OCI-M1 (cell line): ENCODE data around the gene STX12.
A peak's percentile ranks its signal among the peaks of the same experiment; 100 is the strongest.
"Not testable (repeated sequence)": the region's sequence is repeated elsewhere in the genome, so short reads cannot be mapped to it uniquely, and the experiment has no call there.

Experiments used
- DNase-seq: peaks from one replicate; lab custom pipeline; 2025; lab: John Stamatoyannopoulos, UW

The STX12 gene

GRCh38 chr1:27830621-27831440, 57.8 kb downstream of the STX12 start, which contains the start of gene PPP1R8:
TSS of gene PPP1R8 (plus strand) at chr1:27830782. CDS start at chr1:27830836, 54 bp downstream.
- peak; percentile 98 for DNase-seq

- DNase-seq: no peak
Observed at GRCh38 chr1:27831568-27832410, 58.8 kb downstream of the STX12 start.

- DNase-seq: no peak
Observed at GRCh38 chr1:27832762-27833161, 59.7 kb downstream of the STX12 start.

GRCh38 chr1:27833470-27833869, 60.5 kb downstream of the STX12 start:
- DNase-seq: no peak

GRCh38 chr1:27835046-27835445, 62.0 kb downstream of the STX12 start:
- no peak for DNase-seq

GRCh38 chr1:27835501-27835900, 62.5 kb downstream of the STX12 start:
- no peak for DNase-seq

- DNase-seq: no peak
Observed at GRCh38 chr1:27849951-27850350, 76.9 kb downstream of the STX12 start.

GRCh38 chr1:27855085-27855484, 82.1 kb downstream of the STX12 start:
- DNase-seq: no peak

- DNase-seq: no peak
Observed at GRCh38 chr1:27856561-27857343, 83.7 kb downstream of the STX12 start.

GRCh38 chr1:27857552-27857951, 84.5 kb downstream of the STX12 start:
- DNase-seq: not testable (repeated sequence)

- DNase-seq: peak; percentile 93
Observed at GRCh38 chr1:27858072-27858948, 85.3 kb downstream of the STX12 start.

GRCh38 chr1:27858949-27859576, 86.0 kb downstream of the STX12 start:
- no peak for DNase-seq

- no peak for DNase-seq
Observed at GRCh38 chr1:27861436-27861835, 88.4 kb downstream of the STX12 start.

- no peak for DNase-seq
Observed at GRCh38 chr1:27862004-27862403, 89.0 kb downstream of the STX12 start.

- peak; percentile 73 for DNase-seq
Observed at GRCh38 chr1:27862671-27863537, 89.9 kb downstream of the STX12 start.

- peak; percentile 73 for DNase-seq
Observed at GRCh38 chr1:27863538-27863915, 90.5 kb downstream of the STX12 start.

GRCh38 chr1:27864264-27864895, 91.4 kb downstream of the STX12 start:
- peak; percentile 48 for DNase-seq

- no peak for DNase-seq
Observed at GRCh38 chr1:27865821-27866220, 92.8 kb downstream of the STX12 start.

- peak; percentile 50 for DNase-seq
Observed at GRCh38 chr1:27868556-27868931, 95.5 kb downstream of the STX12 start.
